GM04503 (cell line): Measurements from ENCODE around the gene GOPC.

Source experiments
- DNase-seq: peaks from one replicate; pipeline ENCODE4 v3.0.0-alpha.2; 2012; ENCODE audit warnings: low read depth

Gene GOPC

DNA sequence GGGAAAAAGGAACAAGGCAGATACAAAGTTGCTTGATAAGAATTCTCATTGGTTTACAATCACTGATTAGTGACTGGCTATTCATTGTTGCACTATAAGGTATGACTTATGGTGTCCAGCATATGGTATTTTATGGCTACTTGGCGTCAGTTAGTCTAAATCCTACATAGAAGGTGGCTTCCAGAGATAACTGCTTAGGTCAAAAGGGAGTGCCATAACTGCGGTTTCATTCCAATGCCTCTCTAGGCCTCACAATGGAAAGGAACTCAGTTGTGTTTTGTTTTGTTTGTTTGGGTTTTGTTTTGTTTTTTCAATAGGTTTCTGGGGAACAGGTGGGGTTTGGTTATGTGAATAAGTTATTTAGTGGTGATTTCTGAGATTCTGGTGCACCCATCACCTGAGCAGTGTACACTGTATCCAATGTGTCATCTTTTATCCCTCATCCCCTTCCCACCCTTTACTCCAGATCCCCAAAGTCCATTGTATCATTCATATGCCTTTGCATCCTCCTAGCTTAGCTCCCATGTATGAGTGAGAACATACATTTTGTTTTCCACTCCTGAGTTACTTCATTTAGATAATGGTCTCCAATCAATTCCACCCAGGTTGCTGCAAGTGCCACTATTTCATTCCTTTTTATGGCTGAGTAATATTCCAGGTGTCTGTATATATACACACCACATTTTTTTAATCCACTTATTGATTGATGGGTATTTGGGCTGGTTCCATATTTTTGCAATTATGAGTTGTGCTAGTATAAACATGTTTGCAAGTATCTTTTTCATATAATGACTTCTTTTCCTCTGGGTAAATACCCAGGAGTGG, 7.0 kb downstream of the GOPC start:
- no peak for DNase-seq

DNA sequence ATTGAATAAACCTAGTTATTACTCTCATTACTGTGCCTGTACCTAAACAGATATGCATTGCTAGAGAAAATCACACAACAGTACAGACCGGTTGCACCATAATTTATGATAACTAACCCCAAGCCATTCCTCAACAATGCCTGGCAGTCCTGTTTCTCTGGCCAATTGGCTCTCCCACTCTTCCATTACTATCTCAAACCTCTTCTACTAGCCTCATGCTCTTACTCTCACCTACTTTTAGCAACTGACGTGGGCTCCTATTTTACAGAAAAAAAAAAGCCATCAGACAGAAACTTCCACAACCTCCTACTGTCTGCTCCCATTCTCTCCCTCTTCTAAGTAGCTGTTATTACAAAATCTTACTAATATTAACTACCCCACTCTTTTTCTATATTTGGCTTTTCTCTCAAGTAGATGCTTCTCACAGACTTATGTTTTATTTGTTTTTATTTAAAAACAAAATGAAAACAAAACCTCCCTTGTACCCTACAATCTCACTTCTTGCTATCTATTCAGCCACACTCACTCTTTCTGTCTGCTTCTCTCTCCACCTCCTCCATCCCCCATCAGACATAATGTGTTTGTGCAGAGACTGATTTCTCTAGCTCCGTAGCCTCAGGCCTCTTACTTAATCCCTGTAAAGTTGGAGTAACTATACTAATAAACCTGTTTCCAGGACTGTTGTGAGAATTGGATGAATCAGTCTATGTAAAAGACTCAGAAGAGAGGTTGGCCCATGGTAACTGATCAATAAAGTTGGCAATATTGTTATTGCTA, 9.1 kb downstream of the GOPC start:
- DNase-seq: no peak

DNA sequence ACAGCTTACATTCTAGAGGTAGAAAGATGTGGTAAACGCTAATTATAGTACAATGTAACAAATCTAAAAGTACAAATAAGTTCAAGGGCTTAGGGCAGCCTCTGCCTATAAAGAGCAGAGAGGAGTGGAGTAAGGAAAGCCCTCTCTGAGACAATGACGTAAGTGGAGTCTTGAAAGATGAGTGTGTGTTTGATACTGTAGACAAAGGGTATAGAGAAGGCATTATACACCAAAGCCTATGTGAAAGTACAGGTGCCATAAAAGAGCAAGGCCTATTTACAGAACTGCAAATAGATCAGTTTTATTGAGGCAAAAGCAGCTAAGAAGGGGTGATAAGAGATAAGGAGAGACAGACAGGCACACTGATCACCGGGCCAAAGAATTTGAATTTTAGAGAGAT, 10.9 kb downstream of the GOPC start:
- no peak for DNase-seq

DNA sequence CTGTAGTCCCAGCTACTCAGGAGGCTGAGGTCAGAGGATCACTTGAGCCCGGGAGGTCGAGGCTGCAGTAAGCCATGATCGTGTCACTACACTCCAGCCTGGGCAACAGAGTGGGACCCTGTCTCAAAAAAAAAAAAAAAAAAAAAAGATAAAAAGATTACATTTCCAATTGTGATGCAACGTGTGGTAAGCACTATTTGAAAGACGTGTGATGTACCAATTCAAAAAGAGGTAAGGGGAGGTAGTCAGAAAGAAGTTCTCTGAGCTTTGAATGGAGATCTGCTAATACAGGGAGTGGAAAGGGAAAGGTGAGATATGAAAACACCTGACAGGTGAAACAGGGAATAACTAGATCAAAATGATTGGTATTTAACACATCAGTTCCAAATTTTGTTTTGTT, 11.9 kb downstream of the GOPC start:
- no peak for DNase-seq

DNA sequence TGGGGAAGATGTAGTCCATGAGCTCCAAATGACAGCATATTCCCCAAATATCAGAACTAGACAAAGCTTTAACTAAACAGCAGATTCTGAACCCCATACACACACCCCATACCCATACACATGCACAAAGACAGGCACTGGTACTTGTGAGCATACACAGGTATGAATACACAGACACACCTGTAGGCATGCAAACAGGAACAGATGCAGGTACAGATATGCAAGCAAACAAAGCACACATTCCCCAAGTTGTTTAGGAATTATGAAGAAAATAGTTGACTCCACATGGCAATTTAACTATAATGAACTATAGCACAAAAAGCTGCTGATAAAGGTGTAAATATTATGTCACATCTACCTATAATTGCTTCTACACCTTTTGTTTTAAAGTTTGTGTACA, 16.7 kb downstream of the GOPC start:
- no peak for DNase-seq

DNA sequence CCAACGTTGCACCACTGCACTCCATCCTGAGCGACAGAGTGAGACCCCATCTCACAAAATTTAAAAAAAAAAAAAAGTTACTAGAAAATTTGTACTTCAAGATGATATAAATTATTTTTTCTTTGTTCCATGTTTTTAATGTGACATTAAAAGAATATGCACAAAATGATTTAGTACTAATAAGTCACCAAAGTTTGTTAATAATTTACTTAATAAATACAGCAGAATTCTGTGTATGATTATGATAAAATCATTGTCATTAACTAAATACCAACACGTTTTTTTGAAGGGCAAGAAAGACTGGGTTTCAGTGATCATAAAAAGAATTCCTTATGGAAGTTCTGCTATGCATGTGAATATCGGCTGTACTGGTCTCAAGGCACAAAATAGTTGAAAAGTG, 28.1 kb downstream of the GOPC start:
- DNase-seq: no peak

DNA sequence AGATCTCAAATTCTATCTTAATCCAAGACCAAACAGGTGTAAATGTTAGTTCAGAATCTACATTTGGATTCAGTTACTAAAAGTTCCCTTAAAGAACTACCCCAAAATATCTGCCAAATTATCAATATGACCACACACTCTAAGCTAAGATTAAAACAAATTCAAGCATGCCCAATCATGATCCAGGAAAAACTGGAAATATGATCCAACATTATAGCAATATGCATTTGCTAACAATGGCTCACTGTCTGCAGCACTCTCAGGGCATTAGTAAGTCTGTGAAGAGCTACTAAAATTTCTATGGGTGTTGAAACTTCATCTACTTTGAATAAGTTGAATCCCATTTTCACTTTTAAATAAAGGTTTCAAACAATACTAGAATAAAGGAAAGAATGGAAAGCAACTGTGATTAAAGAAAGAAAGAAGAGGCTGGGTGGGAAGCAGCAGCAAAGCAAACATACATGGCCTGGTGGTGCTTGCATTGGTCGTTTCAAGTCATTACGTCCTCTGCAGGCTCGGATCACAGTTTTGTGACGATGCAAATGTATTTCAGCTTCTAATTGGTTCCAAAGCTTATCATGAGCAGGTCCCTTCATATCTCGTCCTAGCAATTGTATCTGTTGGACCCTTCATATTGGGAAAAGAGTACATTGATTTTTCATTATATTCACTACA, 29.2 kb downstream of the GOPC start:
- no peak for DNase-seq

DNA sequence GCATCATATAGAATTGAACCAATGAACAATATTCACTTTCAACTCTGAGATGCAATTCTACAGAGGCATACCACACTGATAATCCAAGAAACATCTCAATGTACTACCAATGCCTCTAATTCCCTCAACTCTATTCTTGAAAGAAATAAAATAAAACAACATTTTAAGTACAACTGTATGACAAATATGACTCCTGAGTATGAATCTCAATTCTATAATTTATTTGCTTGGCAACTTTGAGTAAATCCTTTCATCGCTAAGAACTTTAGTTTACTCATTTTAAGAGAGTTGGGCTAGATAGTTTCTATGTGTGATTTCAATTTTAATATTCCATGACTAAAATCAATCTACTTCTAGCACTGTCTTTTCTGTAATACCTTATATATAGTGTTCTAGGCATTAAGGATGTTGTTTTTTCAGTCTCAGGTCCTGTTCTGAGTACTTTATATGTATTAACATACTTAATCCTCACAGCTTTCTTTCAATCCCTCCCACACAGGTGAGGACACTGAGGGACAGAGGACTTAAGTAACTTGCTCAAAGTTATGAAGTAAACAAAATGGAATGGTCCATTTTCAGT, 33.4 kb downstream of the GOPC start:
- no peak for DNase-seq

DNA sequence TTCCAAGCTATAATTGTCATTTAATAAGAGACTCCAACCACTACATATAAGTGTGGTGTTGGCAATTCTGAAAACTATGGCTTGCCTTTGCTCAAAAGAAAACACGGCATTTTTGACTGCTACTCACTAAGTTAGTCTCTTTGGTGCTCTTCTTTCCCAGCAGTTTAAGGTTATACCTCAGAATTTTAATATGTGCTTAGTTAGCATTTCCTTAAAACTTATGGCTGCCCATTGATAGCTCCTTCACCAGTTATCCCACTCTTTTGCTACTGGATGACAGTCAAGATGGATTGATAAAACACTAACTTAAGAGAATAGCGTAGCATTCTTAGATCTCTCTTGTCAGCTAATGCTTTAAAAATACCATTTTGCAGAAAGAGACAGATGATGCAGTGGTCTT, 34.1 kb downstream of the GOPC start:
- DNase-seq: no peak

DNA sequence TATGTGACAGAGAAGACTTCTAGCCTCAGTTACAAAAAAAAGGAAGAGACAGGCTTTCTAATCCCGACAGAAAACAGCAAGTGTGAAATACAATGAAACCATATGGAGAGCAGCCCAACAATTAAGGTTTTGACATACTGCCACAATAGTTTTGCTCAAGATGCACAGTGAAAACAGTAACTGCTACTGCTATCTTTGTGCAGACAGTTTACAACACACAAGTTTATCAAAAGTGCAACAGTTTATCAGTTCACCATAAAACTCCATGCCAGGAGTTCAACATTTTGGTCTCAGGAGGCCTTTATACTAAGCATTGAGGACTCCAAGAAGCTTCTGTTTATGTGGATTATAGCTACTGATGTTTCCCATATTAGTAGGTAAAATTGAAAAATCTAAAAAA, 37.6 kb downstream of the GOPC start:
- DNase-seq: no peak

DNA sequence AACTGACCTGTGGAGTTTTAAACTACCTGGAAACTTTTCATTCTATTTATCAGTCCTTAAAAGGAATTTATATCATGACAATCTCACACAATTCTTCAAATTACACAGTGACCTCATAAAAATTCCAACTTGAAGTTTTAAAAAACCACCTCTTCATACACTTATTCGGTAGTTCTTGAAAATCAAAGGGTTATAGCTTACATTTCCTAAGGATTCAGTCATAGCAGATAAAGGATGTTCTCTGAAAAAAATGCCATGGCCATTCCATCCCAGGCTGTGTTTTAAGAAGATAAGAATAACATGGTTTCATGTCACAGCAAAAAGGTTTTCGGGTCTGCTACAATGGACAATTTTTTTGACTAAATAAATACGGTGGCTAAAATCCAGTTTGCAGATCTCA, 41.2 kb downstream of the GOPC start:
- no peak for DNase-seq

DNA sequence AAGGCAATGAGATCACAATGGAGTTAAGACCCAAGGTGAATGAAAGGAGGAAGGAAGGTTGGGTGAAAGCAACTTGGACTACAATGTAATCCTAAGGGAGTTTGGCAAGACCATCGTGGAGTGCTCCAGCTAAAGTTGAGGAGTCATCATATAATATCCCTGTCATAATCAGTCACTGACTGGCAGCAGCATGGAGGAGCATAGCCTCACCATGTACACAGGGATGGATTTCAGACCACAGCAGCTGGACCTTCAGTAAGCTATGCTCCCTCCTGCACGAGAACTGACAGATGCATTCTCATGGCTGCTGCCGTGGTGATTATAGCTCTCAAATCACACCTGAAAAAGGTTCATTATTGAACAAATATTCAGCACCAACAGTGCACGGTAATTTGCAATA, 43.0 kb downstream of the GOPC start:
- DNase-seq: no peak

DNA sequence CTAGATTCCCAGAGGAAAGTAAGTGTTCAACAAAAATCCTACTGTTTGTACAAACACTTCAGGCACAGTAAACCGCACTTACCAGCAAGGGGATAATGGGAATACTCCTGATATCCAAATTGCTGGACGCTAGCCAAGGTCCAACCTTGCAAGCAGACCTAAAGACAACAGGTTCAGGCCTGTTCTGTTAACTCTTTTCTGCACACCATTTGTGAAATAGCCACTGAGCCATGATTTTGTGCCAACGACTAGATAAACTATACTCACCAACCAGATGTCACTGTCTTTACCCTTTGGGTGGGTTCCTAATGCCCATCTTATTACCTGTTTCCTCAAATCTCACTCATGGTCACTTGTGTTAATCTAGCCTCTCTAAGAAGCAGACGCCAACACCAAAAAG, 43.5 kb downstream of the GOPC start:
- DNase-seq: no peak

DNA sequence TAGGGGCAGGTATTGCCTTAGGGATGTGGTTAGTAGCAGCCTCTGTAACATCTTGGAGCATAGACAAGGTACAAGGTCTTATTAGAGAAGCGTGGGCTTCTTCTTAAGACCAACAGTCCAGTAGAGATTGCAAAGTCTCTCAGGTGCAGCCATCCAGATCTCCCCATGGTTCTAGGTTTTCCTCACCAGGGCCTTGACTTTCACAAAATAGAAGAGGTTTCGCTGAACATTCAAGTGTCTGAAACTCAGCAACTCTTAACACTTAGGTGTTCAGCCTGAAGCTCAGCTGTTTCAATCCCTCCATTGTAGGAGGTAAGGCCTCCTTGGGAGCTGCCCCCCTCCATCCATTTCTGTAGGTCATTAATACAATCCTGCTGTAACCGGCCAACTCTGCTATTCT, 44.4 kb downstream of the GOPC start:
- no peak for DNase-seq

DNA sequence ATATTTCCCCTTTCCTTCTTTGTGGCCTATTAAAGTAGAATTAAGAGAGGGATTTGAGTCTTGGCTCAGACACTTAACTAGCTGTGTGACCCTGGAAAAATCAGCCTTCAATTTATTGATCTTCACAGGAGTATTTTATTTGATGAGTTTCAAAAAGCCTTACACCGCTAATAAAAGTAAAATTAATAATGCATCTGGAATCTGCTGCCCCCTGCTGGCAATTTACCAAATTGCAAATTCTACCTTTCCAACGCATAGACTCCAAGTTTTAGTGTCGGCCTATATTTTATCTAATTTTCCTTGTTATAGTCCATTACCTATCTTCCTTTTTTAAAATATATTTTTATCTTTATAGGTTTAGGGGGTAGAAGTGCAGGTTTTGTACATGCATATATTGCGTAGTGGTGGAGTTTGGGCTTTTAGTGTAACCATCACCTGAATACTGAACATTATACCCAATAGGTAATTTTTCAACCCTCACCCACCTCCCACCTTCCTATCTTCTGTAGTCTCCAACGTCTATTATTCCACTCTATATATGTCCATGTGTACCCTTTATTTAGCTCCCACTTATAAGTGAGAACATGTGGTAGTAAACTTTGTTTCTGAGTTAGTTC, 46.3 kb downstream of the GOPC start:
- no peak for DNase-seq

DNA sequence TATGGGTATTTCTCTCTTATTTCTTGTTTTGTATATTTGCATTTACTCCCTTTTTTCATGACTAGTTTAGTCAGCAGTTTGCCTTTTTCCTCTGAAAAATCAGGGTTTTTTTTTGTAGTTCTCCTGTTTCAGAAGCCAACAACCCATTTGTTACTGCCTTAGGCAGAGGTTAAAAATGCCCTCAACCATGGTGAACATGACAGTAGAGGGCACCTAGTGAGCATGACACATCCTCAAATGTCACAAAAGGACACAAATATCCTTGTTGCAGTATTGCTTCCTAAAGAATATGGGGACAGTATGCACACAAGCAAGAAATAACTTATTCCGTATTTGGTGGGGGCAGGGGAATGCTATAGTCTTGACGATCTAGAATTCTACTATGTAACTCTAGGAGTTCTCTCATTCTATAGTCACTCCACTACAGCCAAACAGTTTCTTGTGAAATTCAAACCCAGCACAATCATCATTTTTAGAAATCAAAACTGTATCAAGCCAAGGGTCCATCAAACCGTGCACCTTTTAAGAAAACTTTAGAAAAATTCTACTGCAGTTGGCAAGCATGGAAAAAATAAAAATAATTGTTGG, 47.0 kb downstream of the GOPC start:
- DNase-seq: no peak

DNA sequence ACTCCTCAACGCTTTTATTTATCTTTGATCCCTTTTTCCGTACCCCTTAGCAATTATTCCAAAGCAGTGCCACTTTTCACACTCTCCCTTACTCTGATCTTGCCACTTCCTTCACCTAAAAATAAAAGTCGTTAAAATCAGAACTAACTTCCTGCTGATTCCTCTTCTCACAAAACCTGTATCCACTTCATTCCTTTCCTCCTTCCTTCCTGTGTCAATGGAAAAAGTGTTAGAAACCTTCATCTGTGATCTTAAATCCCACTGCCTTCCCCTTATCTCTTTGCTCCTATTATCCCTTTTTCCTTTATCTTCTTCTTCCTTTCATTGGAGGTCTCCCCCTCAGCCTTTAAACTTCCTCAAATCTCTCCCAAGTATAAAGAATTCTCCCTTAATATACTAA, 49.2 kb downstream of the GOPC start:
- DNase-seq: no peak

DNA sequence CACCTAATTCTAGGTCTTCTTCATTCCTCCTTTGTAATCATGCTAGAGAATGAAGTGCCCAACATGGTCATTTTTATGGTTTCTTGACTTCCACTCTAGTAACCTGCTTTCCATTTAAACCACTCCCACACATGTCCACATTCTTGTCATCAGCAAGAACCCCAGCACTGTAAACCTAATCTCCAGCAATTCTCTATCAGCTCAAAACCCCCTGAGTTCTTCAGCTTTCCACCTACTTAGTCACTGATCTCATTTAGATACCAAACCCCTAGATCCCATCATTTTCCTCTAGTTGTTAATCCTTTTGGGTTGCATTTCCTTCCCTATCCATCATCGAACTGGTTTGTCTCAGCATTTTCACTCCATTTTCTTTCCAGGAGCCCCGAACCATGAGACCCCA, 49.7 kb downstream of the GOPC start:
- no peak for DNase-seq

DNA sequence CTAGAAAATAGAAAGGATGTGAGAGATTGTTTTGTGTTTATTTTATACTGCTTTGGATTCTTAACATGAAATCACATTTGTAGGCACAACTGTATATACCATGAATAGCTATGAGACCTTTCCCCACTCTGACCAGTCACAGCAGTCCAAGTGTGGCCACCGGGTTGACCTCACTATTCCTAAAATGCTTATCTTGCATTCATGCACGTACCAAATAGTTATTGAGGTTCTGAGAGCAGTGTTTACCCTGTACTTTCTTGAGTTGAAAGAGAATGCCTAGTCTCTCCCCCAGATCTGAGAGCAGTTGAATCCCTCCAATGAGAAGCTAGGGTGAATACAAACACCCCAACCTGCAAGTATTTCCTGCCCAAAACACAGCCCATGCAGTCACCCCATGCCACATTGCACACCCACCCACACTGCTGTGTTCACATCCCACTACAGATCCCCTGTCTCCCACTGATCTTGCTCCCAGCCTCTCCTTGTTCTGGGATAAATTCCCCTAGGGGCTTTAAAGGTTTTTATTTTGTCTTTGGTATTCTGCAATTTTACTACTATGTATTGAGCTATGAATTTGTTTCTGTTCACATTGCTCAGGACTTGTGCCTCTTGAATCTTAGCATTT, 51.6 kb downstream of the GOPC start:
- no peak for DNase-seq

DNA sequence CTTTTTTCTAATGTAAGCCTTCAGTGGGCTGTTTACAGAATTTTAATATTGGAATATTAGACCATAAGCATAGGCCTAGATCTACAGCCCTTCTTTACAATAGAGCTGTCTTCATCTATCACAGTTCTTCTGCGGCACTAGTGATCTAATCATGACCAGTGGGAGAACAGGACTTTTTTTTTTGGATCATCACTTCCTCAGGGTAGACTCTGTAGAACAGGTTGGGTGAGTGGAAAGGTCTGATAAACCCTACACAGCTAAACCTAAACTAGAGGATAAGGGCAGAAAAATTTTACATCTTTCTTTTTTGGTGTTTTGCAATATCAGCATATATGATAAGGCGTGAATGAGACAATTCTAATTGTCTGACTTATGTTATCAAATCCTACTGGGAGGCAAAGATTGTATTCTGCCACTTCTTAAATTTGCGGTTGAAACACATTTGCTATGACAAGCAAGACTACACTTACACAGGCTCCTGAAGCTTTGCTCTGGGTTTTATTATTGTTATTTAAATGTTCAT, 52.2 kb downstream of the GOPC start:
- DNase-seq: no peak

DNA sequence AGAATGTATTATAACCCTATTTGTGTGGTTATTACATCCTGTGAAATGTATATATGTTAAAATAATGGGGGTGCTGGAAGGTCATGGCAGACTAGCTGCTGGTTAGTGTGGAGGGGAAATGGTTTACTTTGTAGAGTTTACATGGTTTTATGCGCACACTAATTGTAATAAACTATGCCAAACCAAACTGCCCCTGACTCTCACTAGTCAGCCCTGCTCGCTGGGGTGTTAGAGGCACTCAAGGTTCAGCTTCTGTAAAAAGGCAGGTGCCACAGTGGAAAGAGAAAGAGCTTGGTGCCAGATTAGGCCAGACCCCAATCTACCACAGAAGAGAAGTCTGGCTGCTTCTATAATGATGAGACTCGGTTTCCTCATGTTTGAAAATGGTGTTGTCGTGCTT, 52.7 kb downstream of the GOPC start:
- no peak for DNase-seq
